ENCODE measurements around the gene RNPC3. TPM values are rescaled to one million over a fixed set of nuclear protein-coding genes. Genes with fewer than 3 reads are reported as not detected.
"Not testable (repeated sequence)": the region's sequence is repeated elsewhere in the genome, so short reads cannot be mapped to it uniquely, and the experiment has no call there.

RNPC3 gene
- total and polyA plus RNA-seq, 11 donors = 8.6 to 30.9 (median 16.3) TPM

DNA sequence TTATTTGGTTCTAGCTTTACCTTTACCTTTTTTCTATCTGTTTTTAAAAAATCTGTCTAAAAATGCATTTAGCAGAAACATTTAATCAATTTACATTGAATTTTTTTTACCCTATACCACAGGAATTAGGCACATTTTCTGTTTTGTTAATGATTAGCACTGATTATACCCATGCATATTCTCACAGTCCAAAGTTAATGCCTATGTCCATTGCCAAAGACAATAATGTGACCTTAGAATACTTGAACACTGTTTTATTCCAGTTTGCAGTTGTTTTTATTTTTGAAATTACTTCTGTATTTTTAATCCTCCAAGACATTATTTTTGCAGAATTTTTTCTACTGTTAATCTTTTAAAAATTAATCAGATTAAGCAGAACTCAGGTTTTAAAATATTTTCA, 34.9 kb downstream of the RNPC3 start:
- Histone ChIP-seq H3K27ac (no peak overlapping the region), H3K4me3 (no peak overlapping the region), H3K9me3 (no peaks in the 10 kb centered on the region), H3K27me3 (no peaks in the 10 kb centered on the region), H3K36me3 (peaks cover 0 to 25% (median 17%) of the 10 kb centered on the region in 9 donors), H3K4me1 (peaks cover 0 to 29% (median 8%) of the 10 kb centered on the region in 12 donors)
- intact Hi-C loops (cut with DNase I) = no loop called here
- DNase-seq = no peak
- TF ChIP-seq, protein P1, sequence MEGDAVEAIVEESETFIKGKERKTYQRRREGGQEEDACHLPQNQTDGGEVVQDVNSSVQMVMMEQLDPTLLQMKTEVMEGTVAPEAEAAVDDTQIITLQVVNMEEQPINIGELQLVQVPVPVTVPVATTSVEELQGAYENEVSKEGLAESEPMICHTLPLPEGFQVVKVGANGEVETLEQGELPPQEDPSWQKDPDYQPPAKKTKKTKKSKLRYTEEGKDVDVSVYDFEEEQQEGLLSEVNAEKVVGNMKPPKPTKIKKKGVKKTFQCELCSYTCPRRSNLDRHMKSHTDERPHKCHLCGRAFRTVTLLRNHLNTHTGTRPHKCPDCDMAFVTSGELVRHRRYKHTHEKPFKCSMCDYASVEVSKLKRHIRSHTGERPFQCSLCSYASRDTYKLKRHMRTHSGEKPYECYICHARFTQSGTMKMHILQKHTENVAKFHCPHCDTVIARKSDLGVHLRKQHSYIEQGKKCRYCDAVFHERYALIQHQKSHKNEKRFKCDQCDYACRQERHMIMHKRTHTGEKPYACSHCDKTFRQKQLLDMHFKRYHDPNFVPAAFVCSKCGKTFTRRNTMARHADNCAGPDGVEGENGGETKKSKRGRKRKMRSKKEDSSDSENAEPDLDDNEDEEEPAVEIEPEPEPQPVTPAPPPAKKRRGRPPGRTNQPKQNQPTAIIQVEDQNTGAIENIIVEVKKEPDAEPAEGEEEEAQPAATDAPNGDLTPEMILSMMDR (IDR thresholded peaks at IDR 0.05) = no peak
- TF ChIP-seq POLR2A (IDR thresholded peaks at IDR 0.05) = no peak
- ATAC-seq = no peak

DNA sequence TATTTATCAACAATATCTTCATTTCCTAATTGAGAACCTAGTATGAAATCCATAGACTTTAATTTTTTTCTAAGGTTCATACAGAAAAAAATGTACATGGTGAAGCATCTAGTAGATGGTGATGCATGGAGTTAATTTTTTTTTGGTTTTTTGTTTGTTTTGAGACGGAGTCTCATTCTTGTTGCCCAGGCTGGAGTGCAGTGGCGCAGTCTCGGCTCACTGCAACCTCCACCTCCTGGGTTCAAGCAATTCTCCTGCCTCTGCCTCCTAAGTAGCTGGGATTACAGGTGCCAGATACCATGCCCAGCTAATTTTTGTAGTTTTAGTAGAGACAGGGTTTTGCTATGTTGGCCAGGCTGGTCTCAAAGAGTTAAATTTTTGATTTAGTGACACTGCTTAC, 35.6 kb downstream of the RNPC3 start:
- Histone ChIP-seq H3K4me1 (peaks cover 0 to 29% (median 8%) of the 10 kb centered on the region in 12 donors), H3K27ac (peak overlapping the region in 3 of 12 donors; percentile 46 to 85 (median 62)), H3K36me3 (peaks cover 0 to 21% (median 10%) of the 10 kb centered on the region in 9 donors), H3K4me3 (peak overlapping the region in 1 of 12 donors; percentile 30)
- 77 to 94% (median 82%) methylated on average over 3 of the region's 3 CpGs for WGBS, 4 donors
- ATAC-seq; H3K27me3 ChIP-seq; DNase-seq; H3K9me3 ChIP-seq; intact Hi-C loops (cut with DNase I): not testable (repeated sequence)

DNA sequence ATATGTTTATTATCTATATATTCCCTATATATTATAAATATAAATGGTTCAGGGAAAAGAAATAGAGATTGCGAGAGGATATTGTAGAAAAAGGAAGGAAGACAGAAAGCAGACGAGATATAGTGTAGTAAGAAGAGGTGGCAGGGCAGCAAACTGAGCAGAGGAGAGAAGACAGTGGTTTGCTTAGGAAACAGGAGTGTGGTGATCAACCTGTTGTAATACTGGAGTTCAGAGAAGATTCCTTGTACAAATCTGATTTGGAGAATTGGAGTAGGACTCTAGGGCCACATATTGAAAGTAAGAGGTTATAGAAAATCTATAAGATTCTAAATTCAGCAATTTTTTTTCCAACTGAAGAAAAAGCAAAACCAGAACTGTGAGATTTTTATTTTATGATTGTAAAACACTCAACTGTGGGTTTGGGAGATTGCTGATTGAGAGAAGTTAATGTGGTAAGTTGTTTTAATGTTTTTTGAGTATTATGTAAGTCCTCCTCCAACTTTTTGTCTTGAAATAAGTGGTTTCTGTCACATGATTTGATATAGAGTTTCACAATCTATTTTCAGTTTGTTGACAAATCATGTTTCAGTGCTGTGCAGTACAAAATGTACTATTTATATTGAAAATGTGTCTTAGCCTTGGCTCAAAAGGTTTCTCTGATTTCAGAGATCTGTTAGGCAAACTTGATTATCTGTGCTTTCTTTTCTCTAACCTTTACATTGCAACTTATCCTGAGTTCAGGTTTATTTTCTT, 36.3 kb downstream of the RNPC3 start:
- Histone ChIP-seq H3K9me3 (no peaks in the 10 kb centered on the region), H3K36me3 (peaks cover 0 to 21% (median 4%) of the 10 kb centered on the region in 9 donors), H3K4me3 (peak overlapping the region in 6 of 12 donors; percentile 1 to 30 (median 17)), H3K27me3 (no peaks in the 10 kb centered on the region), H3K4me1 (peaks cover 0 to 29% (median 8%) of the 10 kb centered on the region in 12 donors), H3K27ac (peak overlapping the region in 11 of 12 donors; percentile 0 to 85 (median 44))
- intact Hi-C loops (cut with DNase I) = no loop called here
- 50 to 64% (median 55%) methylated on average over 2 of the region's 2 CpGs for WGBS, 4 donors
- peak; percentile 48 to 69 (median 62) for ATAC-seq
- TF ChIP-seq, protein P1 (IDR thresholded peaks at IDR 0.05) = no peak
- no peak for TF ChIP-seq POLR2A (IDR thresholded peaks at IDR 0.05)
- no peak for DNase-seq

DNA sequence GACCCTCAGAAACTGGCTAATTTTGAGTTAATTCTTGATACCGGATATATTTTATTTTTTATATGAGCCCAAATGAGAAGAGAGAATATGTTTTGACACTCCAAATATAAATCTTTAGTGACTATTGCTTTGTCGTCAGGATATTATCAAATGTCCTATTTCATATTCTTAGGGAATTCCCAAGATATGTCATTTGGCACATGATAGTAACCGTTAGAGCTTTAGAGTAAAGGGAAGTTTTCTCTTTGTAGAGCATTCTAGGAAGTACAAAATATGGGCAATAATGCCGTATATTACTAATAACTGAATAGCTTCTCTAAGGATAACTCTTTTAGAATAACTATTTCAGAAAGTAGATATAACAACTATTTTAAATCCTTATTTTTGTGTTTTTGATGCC, 37.6 kb downstream of the RNPC3 start:
- intact Hi-C loops (cut with DNase I) = no loop called here
- no peaks in the 10 kb centered on the region for H3K27me3 ChIP-seq
- TF ChIP-seq, protein P1 (IDR thresholded peaks at IDR 0.05) = no peak
- TF ChIP-seq POLR2A (IDR thresholded peaks at IDR 0.05) = no peak
- H3K4me3 ChIP-seq = no peak overlapping the region
- H3K27ac ChIP-seq = peak overlapping the region in 2 of 12 donors; percentile 55 to 85
- peaks cover 0 to 29% (median 8%) of the 10 kb centered on the region in 12 donors for H3K4me1 ChIP-seq
- no peak for ATAC-seq
- no peaks in the 10 kb centered on the region for H3K9me3 ChIP-seq
- H3K36me3 ChIP-seq = peaks cover 0 to 22% (median 8%) of the 10 kb centered on the region in 9 donors
- DNase-seq = no peak
- 67 to 79% (median 70%) methylated on average over 4 of the region's 4 CpGs for WGBS, 4 donors

Measured in heart left ventricle (tissue), 16 donors.